ENCODE results near the gene RNF213.
A peak's percentile ranks its signal among the peaks of the same experiment; 100 is the strongest.

RNF213 gene

GRCh38 chr17:80261159-80261894, 675 bp downstream of the RNF213 start (continued):
- no peak for TF ChIP-seq REST (tag by site-specific recombination; IDR thresholded peaks at IDR 0.05)
- no peak for TF ChIP-seq ZNF350 (tag by site-specific recombination; IDR thresholded peaks at IDR 0.05)
- TF ChIP-seq ZNF354C (tag by site-specific recombination; IDR thresholded peaks at IDR 0.05; ENCODE audit: borderline replicate concordance, low read depth): no peak
- no peak for TF ChIP-seq ZNF266 (tag by site-specific recombination; IDR thresholded peaks at IDR 0.05; ENCODE audit: low read depth)
- TF ChIP-seq ZBTB26 (tag by site-specific recombination; optimal IDR thresholded peaks at IDR 0.05): peak; percentile 49
- no peak for TF ChIP-seq PRDM2 (tag by site-specific recombination; IDR thresholded peaks at IDR 0.05; ENCODE audit: borderline replicate concordance)
- no peak for TF ChIP-seq BCL6B (tag by site-specific recombination; IDR thresholded peaks at IDR 0.05)

- CTCF ChIA-PET: no interaction called here
- H3K9me3 ChIP-seq (ENCODE audit: control insufficient read depth, insufficient read depth, low read depth, low read length): no peaks in the 10 kb centered on the region
Observed at GRCh38 chr17:80261895-80262279, 1.2 kb downstream of the RNF213 start.

GRCh38 chr17:80262291-80262690, 1.6 kb downstream of the RNF213 start:
- Histone ChIP-seq H3K27ac (ENCODE audit: extremely low read depth, low read depth, low read length) (no peak overlapping the region), H3K9me3 (ENCODE audit: control insufficient read depth, insufficient read depth, low read depth, low read length) (no peaks in the 10 kb centered on the region), H3K4me1 (ENCODE audit: control insufficient read depth, insufficient read depth, low read length) (peaks cover 6% of the 10 kb centered on the region), H3K4me3 (ENCODE audit: low read depth, low read length) (no peak overlapping the region), H3K36me3 (ENCODE audit: control insufficient read depth in 2 of 2, insufficient read depth in 1 of 2, low read length in 2 of 2) (peaks cover 7 to 26% of the 10 kb centered on the region in 2 experiments; a peak in 2 of 3 replicates)
- ChIA-PET CTCF (no interaction called here), POLR2A (interaction anchor here (1.1 kb wide), 1 partner anchor 43 kb away, joined by 4 read pairs; no protein-coding TSS in a partner anchor)
- TF ChIP-seq GLI2 (tag by site-specific recombination; IDR thresholded peaks at IDR 0.05; ENCODE audit: borderline replicate concordance, low read depth) (no peak), PRDM10 (tag by site-specific recombination; IDR thresholded peaks at IDR 0.05) (no peak), ZNF843 (tag by site-specific recombination; IDR thresholded peaks at IDR 0.05) (no peak), ZNF707 (tag by site-specific recombination; IDR thresholded peaks at IDR 0.05) (no peak), ZNF26 (tag by site-specific recombination; IDR thresholded peaks at IDR 0.05) (no peak)

More at GRCh38 chr17:80261895-80262279, 1.2 kb downstream of the RNF213 start:
- TF ChIP-seq SP7 (tag by site-specific recombination; IDR thresholded peaks at IDR 0.05) (no peak), ZNF16 (tag by site-specific recombination; IDR thresholded peaks at IDR 0.05; ENCODE audit: low read depth) (peak; percentile 97), WT1 (tag by site-specific recombination; IDR thresholded peaks at IDR 0.05) (0 out of 2 replicates have a peak, but pooled peaks have one; percentile 8)
- POLR2A ChIA-PET: interaction anchor here (0.6 to 1.1 kb wide), 2 partner anchors 26 to 42 kb away, joined by 3 to 4 read pairs; no protein-coding TSS in a partner anchor
- H3K4me3 ChIP-seq (ENCODE audit: low read depth, low read length): peak overlapping the region; percentile 75
- peaks cover 6% of the 10 kb centered on the region for H3K4me1 ChIP-seq (ENCODE audit: control insufficient read depth, insufficient read depth, low read length)
- no peak overlapping the region for H3K27ac ChIP-seq (ENCODE audit: extremely low read depth, low read depth, low read length)
- H3K36me3 ChIP-seq (ENCODE audit: control insufficient read depth in 2 of 2, insufficient read depth in 1 of 2, low read length in 2 of 2): peaks cover 7 to 25% of the 10 kb centered on the region in 2 experiments; a peak in 2 of 3 replicates

Data from HEK293 (cell line).